ENCODE results near the gene NTM.

DNA sequence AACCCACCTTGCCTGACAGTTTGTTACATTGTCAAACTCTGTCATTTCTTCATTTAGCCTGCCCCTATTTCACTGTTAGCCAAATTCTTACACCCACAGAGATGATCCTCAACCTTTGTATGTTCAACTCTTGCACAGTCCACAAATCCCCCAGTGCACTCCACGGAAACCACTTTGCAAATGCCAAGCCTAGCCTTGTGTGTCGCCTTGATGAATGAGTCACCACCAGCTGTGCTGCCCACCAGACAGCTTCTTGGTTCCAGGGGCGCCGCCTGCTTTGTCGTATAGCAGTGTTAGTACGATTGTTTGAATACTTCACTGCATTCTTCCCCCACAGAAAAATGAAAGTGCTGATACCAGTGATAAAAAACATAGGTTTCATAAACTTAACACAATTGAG, 686.3 kb downstream of the NTM start:
- TF ChIP-seq CTCF (IDR thresholded peaks at IDR 0.05) = no peak
- TF ChIP-seq ZFX (IDR thresholded peaks at IDR 0.05; ENCODE audit: borderline replicate concordance) = no peak
